HCEC 1CT (cell line): ENCODE measurements around the gene KRT32.
"Not testable (repeated sequence)": the region's sequence is repeated elsewhere in the genome, so short reads cannot be mapped to it uniquely, and the experiment has no call there.

Experiments used
- DNase-seq: peaks from one replicate; pipeline ENCODE4 v3.0.0-alpha.2; 2017

The KRT32 gene

GRCh38 chr17:41463746-41464145 is 3.4 kb downstream of the KRT32 start:
- no peak for DNase-seq

GRCh38 chr17:41462705-41463104 is 4.5 kb downstream of the KRT32 start:
- DNase-seq = no peak

GRCh38 chr17:41457676-41458075 is 9.5 kb downstream of the KRT32 start:
- no peak for DNase-seq

GRCh38 chr17:41456204-41456603 is 11.0 kb downstream of the KRT32 start:
- DNase-seq = no peak

GRCh38 chr17:41455236-41455635 is 11.9 kb downstream of the KRT32 start:
- DNase-seq = no peak

GRCh38 chr17:41453066-41453465 is 14.1 kb downstream of the KRT32 start:
- DNase-seq = no peak

GRCh38 chr17:41452281-41452680 is 14.9 kb downstream of the KRT32 start:
- no peak for DNase-seq

GRCh38 chr17:41451154-41451728 is 15.9 kb downstream of the KRT32 start:
- DNase-seq = peak; percentile 29

GRCh38 chr17:41449008-41449407 is 18.2 kb downstream of the KRT32 start:
- no peak for DNase-seq

- DNase-seq = no peak
These were observed 18.7 kb downstream of the KRT32 start for GRCh38 chr17:41448506-41448905.

GRCh38 chr17:41446806-41447205 is 20.4 kb downstream of the KRT32 start:
- peak; percentile 74 for DNase-seq

GRCh38 chr17:41444640-41445039 is 22.5 kb downstream of the KRT32 start:
- DNase-seq = no peak

- DNase-seq = peak; percentile 15
These were observed 23.0 kb downstream of the KRT32 start for GRCh38 chr17:41444186-41444585.

- peak; percentile 74 for DNase-seq
These were observed 24.4 kb downstream of the KRT32 start for GRCh38 chr17:41442739-41443138.

- no peak for DNase-seq
These were observed 26.6 kb downstream of the KRT32 start, which contains the start of gene KRT38 for GRCh38 chr17:41440531-41441033. KRT38 (minus strand) TSS chr17:41440983; CDS start chr17:41440921, 62 bp downstream.

- no peak for DNase-seq
These were observed 27.8 kb downstream of the KRT32 start for GRCh38 chr17:41439375-41439774.

GRCh38 chr17:41437769-41438168 is 29.4 kb downstream of the KRT32 start:
- DNase-seq = peak; percentile 27

- DNase-seq = no peak
These were observed 29.9 kb downstream of the KRT32 start for GRCh38 chr17:41437254-41437653.

GRCh38 chr17:41434415-41434814 is 32.8 kb downstream of the KRT32 start:
- no peak for DNase-seq

GRCh38 chr17:41434005-41434404 is 33.2 kb downstream of the KRT32 start:
- DNase-seq = no peak

GRCh38 chr17:41433586-41433985 is 33.6 kb downstream of the KRT32 start:
- no peak for DNase-seq

GRCh38 chr17:41430376-41430775 is 36.8 kb downstream of the KRT32 start:
- not testable (repeated sequence) for DNase-seq

GRCh38 chr17:41429667-41430066 is 37.5 kb downstream of the KRT32 start:
- DNase-seq = no peak

GRCh38 chr17:41428591-41429291 is 38.4 kb downstream of the KRT32 start:
- peak; percentile 45 for DNase-seq
